Transverse colon (tissue), 3 donors: ENCODE results near the gene ACKR3.

Experiments used
- POLR2A ChIP-seq: fragments of 450-650 bp; IDR thresholded peaks from one replicate; pipeline ENCODE4 v1.6.1; 2016; ENCODE audit warnings: antibody characterized with exemption, mild to moderate bottlenecking, moderate library complexity
- TF ChIP-seq, protein P1 (sequence below), 5 experiments: fragments of 200-600 bp in 3 of 5; fragments of 450-650 bp in 2 of 5; sonication (generic) in 3 of 5; IDR thresholded peaks; 1 replicate in 2 of 5; 2 replicates in 3 of 5; pipeline ENCODE4 v1.5.1; 2016 to 2017; ENCODE audit warnings: antibody characterized with exemption in 5 of 5, inconsistent platforms in 3 of 5, mild to moderate bottlenecking in 2 of 5, moderate library complexity in 1 of 5

DNA sequence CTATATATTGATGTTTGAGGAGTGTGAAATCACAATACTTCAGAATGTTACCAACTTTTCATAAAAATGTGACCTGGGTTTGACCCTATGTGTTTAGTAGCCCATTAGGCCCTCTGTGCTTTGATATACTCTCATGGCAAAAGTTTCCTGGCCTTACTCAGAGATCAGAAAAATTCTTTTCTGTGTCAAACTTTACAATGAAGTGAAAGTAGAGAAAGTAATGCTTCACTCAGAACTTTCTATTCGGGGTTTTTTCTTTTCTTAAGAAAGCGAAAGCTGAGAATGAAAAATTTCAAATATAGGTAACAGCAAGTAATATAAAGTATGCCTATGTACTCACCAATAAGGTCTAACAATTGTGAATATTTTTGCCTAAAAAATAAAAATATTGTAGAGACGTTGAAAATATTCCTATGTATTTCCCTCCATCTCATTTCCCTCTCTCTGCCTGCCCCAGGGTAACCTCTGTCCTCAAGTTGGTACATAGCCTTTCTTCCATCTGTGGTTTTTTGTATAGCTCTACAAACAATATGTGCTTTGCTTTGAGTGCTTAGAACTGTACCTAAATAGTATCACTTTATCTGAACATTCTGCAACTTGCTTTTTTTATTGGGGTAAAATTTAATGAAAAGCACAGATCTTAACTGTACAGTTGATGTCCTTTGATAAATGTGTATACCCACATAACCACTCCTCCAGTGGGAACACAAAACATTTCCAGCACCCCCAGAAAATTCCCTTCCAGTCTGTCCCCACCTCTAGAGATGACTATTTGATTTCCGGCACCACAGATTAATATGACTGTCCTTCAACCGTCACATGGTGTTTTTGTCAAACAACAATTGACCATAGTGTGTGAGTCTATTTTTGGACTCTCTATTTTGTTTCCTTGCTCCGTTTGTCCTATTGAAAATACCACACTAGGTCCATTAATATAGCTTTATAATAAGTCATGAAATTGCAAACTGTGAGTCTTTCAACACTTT is 10.3 kb upstream of the ACKR3 start:
- TF ChIP-seq, protein P1, sequence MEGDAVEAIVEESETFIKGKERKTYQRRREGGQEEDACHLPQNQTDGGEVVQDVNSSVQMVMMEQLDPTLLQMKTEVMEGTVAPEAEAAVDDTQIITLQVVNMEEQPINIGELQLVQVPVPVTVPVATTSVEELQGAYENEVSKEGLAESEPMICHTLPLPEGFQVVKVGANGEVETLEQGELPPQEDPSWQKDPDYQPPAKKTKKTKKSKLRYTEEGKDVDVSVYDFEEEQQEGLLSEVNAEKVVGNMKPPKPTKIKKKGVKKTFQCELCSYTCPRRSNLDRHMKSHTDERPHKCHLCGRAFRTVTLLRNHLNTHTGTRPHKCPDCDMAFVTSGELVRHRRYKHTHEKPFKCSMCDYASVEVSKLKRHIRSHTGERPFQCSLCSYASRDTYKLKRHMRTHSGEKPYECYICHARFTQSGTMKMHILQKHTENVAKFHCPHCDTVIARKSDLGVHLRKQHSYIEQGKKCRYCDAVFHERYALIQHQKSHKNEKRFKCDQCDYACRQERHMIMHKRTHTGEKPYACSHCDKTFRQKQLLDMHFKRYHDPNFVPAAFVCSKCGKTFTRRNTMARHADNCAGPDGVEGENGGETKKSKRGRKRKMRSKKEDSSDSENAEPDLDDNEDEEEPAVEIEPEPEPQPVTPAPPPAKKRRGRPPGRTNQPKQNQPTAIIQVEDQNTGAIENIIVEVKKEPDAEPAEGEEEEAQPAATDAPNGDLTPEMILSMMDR (IDR thresholded peaks at IDR 0.05) = no peak
- no peak for TF ChIP-seq POLR2A
